Measurements from ENCODE around the gene CENPM. TPM values are rescaled to one million over a fixed set of nuclear protein-coding genes. Genes with fewer than 3 reads are reported as not detected.
A peak's percentile ranks its signal among the peaks of the same experiment; 100 is the strongest.

Gene CENPM
- total RNA-seq, 2 donors from 2014 or later, result 10.3 to 10.8 TPM

DNA sequence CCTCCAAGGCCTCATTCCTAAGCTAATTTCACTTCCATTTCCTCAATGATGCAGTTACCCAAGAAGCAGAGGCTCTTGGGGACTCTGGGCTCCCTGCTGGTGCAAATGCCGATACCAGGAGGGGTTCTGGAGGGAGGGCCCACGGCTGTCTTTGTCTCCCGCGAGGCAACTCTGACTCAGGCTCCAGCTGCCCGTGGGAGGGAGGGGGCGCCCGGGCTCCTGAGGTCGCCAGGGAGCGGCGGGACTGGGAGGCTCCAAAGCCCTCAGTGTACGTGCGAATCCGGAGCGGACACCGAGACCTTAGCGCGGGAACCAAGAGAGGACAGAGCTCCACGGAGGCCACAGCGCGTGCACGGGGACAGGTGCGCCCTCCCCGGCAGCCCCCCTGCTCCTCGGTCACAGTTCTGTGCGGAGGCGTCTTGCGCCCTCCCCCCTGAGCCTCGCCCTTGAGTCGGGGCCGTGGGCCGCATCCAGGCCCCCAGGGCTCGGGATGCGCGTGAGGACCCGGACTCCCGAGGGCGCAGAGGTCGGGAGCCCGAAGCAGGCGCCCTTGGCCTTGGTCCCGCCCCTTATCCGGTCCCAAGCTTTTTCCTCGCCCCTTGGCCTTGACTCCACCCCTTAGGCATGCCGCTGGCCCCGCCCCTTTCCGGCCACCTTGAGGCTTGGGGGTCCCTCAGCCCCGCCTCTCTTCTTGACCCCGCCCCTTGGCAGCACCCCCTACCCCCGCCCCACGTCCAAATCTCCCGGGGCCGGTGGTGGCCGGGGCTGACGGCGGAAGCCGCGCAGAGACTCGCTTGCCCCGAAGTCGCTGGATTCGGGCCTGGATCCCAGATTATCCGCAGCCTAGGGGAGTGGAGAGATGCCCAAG is 27.4 kb downstream of the CENPM start:
- no peaks in the 10 kb centered on the region for H3K9me3 ChIP-seq
- TF ChIP-seq POLR2A (IDR thresholded peaks at IDR 0.05), result no peak
- no peak for TF ChIP-seq CTCF (IDR thresholded peaks at IDR 0.05)
- TF ChIP-seq POLR2AphosphoS5 (IDR thresholded peaks at IDR 0.05), result no peak
- H3K4me1 ChIP-seq (replicated peaks), result no peaks in the 10 kb centered on the region
- no peak overlapping the region for H3K27ac ChIP-seq
- H3K36me3 ChIP-seq, result no peaks in the 10 kb centered on the region
- intact Hi-C loops (cut with DNase I), result no loop called here
- WGBS, result 2% methylated on average over 53 of the region's 62 CpGs
- peak overlapping the region; percentile 37 to 39 for H3K4me3 ChIP-seq
- H3K27me3 ChIP-seq (replicated peaks; ENCODE audit: insufficient read depth), result no peaks in the 10 kb centered on the region
- peak; percentile 39 for DNase-seq (ENCODE audit: low spot score)

GRCh38 chr22:41917903-41918791 is 28.8 kb downstream of the CENPM start:
- Histone ChIP-seq H3K4me1 (replicated peaks) (no peaks in the 10 kb centered on the region), H3K4me3 (no peak overlapping the region), H3K9me3 (no peaks in the 10 kb centered on the region), H3K27me3 (replicated peaks; ENCODE audit: insufficient read depth) (peaks cover 9% of the 10 kb centered on the region), H3K36me3 (no peaks in the 10 kb centered on the region), H3K27ac (no peak overlapping the region)
- no peak for DNase-seq (ENCODE audit: low spot score)
- TF ChIP-seq CTCF (IDR thresholded peaks at IDR 0.05) (no peak), POLR2A (IDR thresholded peaks at IDR 0.05) (no peak), POLR2AphosphoS5 (IDR thresholded peaks at IDR 0.05) (no peak)
- intact Hi-C loops (cut with DNase I), result no loop called here
- WGBS, result 69% methylated on average over 23 of the region's 23 CpGs

- H3K27me3 ChIP-seq (replicated peaks; ENCODE audit: insufficient read depth), result peaks cover 9% of the 10 kb centered on the region
- no peak for DNase-seq (ENCODE audit: low spot score)
Observed at GRCh38 chr22:41917375-41917902, 29.5 kb downstream of the CENPM start.

DNA sequence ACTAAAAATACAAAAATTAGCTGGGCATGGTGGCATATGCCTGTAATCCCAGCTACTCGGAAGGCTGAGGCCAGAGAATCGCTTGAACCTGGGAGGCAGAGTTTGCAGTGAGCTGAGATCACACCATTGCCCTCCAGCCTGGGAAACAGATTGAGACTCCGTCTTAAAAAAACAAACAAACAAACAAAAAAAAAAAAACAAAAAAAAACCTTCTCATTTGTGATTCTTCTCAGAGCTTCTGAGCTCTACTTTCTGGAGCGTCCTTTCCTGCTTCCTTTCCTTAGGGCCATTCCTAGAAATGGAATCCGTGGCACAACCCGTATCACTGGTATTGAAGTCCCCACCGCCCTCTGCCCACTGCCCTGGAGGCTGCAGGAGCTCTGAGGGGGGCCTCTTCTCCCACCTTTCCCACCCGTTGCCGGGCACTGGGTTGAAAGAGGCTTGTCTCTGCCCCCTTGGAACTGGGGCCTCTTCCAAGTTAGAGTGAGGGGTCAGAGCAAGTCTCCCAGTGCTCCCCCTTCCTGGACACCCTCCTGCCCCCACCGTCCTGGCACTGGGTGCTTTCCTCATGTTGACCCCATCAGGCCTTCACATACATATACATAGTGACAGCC is 30.1 kb downstream of the CENPM start:
- H3K27ac ChIP-seq, result no peak overlapping the region
- intact Hi-C loops (cut with DNase I), result no loop called here
- H3K9me3 ChIP-seq, result no peaks in the 10 kb centered on the region
- H3K4me3 ChIP-seq, result no peak overlapping the region
- no peak for DNase-seq (ENCODE audit: low spot score)
- WGBS, result 74% methylated on average over 10 of the region's 10 CpGs
- H3K27me3 ChIP-seq (replicated peaks; ENCODE audit: insufficient read depth), result peaks cover 14% of the 10 kb centered on the region
- H3K36me3 ChIP-seq, result no peaks in the 10 kb centered on the region
- H3K4me1 ChIP-seq (replicated peaks), result no peaks in the 10 kb centered on the region
- TF ChIP-seq CTCF (IDR thresholded peaks at IDR 0.05), result no peak
- TF ChIP-seq POLR2AphosphoS5 (IDR thresholded peaks at IDR 0.05), result no peak
- TF ChIP-seq POLR2A (IDR thresholded peaks at IDR 0.05), result no peak

More at GRCh38 chr22:41917375-41917902, 29.5 kb downstream of the CENPM start:
- TF ChIP-seq POLR2AphosphoS5 (IDR thresholded peaks at IDR 0.05), result no peak
- TF ChIP-seq CTCF (IDR thresholded peaks at IDR 0.05), result no peak
- no peak for TF ChIP-seq POLR2A (IDR thresholded peaks at IDR 0.05)
- Histone ChIP-seq H3K4me1 (replicated peaks) (no peaks in the 10 kb centered on the region), H3K9me3 (no peaks in the 10 kb centered on the region), H3K36me3 (no peaks in the 10 kb centered on the region), H3K4me3 (no peak overlapping the region), H3K27ac (no peak overlapping the region)
- 76% methylated on average over 11 of the region's 11 CpGs for WGBS
- intact Hi-C loops (cut with DNase I), result no loop called here

Measured in prostate gland (tissue), 2 donors.